CD4-positive, alpha-beta T cell treated with Interleukin-4 for 4 hours (primary cell): ENCODE data around the gene TMEM181.
A peak's percentile ranks its signal among the peaks of the same experiment; 100 is the strongest.

Experiments
- DNase-seq: peaks from one replicate; pipeline ENCODE4 v3.0.0-alpha.2; 2020

TMEM181 gene

DNA sequence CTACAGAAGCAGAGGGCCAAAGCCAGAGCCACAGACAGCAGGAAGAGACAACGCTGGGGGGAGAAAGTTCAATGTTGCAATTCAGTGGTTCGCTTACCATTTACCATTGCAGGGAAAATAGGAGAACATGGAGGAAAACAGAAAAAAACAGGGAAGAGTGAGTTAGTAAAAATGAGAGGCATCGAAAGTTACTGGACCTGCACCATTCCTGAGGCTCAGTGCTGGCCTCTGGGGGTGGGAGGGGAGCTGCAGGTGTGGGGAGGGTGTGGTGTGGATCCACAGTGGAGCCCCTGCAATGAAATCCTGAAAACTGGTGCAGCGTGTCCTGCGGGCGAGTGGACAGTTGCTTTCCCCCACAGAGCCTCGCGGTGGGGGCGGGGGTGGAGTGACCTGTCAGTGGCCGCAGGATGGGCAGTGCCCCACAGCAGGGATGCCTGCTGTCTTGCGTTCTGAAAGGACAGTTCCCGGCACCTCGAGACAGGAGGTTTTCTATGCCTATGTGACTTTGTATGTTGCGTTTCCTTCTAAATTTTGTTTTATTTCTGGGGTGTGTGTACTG is 5.7 kb downstream of the TMEM181 start:
- DNase-seq: no peak

DNA sequence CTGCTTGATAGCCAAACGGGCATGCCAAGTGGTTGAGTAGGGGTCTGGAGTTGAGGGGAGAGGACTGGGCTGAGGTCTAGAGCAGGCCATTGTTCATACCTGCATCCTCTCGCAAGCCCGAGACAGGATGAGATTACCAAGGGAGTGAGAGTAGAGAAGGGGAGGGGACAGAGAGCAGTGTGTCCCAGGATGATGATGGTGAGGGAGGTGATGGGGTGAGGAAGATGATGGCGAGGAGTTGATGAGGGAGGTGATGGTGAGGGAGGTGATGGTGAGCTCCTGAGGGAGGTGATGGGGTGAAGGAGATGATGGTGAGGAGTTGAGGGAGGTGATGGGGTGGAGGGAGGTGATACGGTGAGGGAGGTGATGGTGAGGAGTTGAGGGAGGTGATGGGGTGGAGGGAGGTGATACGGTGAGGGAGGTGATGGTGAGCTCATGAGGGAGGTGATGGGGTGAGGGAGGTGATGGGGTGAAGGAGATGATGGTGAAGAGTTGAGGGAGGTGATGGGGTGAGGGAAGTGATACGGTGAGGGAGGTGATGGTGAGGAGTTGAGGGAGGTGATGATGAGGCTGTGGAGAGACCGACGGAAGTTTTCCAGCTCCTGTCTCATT is 6.4 kb downstream of the TMEM181 start:
- DNase-seq: no peak

DNA sequence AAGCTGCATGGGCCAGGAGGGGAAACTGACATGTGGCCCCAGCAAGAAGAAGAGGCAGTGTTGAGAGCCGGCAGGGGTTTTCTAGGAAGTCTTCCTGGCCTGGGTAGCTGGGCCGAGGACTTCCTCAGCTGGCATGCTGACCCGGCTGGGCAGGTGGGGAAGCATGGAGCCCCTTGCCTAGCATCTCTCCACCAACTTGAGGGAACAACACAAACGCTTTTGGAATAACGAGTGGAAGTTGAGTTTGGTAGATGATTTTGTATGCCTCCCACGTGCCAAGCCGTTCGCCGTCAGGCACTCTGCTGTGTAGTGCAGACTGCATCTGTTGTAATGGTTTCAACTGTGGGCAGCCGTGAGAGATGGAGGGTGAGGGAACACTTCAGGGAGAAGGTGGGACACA is 7.3 kb downstream of the TMEM181 start:
- no peak for DNase-seq

DNA sequence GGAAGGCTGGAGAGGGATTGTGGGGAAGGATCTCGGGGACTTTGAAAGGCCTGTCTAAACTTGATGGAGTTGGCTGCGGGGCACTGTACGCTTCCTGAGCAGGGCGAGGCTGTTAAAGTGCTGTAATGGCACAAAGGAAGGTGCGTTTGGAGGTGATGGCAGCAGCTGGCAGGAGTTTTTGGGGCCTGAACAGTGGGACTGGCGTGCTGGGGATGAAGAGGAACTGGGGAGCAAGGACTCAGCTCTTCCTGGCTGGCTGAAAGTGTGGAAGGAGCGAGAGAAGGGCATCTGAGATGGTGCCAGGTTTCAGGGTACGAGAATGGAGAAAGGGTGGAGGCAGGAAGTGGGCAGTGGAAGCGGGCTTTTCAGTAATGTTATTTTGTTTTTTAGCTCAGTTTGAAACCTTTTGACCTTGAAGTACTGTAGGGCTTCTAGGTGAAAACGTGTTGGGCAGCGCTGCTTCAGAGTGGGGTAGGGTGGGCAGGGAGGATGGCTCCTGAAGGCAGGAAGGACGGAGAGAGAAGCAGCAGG is 8.0 kb downstream of the TMEM181 start:
- DNase-seq: no peak

DNA sequence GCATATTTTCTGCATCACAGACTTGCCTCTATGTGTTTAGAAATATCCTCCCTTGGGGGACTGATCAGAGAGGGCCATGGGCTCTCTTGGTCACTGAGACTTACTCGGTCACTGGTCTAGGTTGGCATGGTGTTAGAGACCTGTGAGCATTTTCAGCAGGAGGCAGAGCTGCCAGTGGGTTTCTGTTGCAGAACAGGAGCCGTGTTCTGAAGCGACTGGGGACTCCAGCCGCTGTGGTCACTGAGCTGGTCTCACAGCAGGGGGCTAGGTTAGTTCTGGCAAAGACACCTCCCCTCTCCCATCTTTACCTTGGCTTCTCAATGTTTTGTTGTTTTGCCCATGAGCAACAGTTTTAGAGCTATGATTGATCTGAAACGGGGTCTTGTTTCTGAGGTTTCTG is 8.7 kb downstream of the TMEM181 start:
- DNase-seq: no peak

DNA sequence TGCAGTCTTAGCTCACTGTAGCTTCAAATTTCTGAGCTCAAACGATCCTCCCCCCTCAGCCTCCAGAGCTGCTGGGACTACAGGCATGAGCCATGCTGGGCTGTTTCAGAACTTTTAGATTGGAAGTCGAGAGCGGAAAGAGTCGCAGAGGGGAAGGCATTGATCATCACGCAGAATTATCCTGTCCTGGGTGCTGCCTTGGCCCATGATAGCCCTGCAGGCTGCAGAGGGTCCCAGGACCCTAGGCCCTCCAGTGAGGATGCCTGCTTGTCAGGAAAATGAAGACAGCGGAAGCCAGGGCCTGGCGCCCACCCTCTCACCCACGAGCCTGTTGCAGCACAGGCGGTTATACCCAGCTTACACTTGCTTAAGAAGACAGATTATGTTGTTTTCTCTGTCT is 9.1 kb downstream of the TMEM181 start:
- DNase-seq: no peak

DNA sequence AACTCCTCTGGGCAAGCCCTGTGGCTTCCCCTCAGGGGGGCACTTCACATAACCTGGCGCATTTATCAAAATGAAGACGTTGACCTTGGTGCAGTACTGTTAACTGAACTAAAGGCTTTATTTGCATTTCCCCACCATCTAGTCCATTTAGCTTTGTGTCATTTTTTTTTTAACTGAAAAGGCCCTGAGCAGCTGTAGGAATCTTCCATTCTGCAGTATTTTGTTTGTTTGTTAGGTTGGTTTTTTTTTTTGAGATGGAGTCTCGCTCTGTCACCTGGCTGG is 10.7 kb downstream of the TMEM181 start:
- DNase-seq: no peak

DNA sequence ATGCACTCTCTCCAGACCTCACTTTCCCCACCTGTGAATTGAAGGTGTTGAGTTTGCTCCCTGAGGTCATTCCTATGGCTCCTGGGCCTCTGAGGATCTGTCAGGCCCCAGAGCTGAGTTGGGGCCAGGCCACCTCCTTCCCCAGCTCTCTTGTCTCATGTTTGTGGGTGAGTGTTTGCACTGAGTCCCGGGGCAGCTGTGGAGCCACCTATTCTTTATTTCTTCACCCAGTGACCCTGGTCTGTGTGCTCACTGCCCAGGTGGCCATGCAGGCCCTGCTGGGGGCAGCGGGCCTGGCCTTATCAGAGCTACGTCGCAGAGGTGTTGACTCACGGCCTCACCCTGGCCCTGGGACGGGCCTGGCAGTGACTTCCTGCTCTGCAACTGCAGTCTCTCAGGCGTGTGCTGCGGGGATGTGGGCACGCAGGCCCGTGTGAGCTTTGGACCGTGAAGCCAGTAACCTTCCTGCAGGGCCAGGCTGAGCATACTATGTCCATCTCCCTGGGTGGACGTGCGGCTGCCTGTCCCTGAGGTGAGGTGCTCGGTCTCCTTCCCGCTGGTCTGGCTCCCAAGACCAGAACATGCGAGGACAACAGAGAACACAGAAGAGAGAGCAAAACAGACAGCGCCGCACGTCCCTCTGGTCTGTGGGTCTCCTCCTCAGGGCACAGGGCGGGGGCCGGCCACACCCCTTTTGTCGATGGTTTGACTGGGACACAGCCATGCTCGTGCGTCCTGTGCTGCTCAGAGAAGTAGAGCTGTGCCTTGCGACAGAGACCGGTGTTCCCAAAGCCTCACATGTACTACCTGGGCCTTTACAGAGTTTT is 12.1 kb downstream of the TMEM181 start:
- DNase-seq: no peak

DNA sequence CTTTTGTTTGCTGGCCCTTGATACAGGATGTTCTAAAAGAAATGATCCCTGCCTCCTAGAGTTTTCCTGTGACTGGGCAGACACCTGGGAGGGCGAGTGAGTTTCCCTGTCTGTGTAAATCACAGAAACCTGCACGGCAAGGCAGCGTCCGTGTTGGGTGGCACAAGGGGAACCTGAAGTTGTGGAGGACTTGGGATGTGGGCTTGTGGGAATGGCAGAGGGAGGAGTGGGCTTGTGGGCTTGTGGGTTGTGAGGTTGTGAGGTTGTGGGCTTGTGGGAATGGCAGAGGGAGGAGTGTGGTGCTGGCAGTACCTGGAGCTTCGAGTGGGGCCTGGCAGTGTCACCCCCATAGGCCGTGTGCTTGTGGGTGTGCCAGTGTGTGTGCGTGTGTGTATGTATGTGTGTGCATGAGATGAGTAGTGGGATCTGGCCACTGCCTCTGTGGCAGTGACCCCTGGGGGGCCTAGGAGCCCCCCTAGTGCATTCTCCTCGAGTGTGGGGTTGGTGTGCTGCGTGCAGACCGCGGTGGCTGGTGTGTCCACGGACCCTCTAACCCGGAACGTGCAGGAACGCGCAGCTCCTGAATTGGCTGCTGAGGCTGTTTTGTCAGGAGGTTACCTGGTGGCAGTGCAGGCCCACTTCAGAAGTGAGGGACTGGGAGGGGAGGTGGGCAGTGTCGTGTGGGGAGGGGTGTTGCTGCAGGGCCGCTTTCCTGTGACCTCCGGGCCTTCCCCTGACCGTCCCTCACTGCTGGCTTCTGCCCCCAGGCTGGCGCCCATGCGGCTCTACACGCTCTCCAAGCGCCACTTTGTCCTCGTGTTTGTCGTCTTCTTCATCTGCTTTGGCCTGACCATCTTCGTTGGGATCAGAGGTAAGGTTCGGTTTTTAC is 13.0 kb downstream of the TMEM181 start:
- no peak for DNase-seq

DNA sequence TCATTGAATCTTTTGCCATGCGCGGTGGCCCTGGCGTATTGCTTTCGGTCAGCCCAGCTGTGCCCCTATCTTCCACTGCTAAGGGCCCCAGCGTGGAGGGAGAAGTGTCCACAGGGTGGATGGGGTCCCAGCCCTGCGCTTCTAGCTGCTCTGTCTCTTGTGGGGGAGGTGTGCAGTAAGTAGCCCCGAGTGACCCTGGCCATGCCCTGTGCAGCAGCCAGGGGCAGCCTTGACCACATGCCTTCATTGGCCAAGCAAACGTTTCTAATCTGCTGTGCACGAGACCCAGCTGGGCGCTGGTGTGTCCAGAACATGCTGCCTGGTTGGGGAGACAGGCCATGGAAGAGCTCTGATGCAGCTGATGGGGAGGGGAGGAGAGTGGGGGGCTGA is 13.6 kb downstream of the TMEM181 start:
- DNase-seq: no peak

DNA sequence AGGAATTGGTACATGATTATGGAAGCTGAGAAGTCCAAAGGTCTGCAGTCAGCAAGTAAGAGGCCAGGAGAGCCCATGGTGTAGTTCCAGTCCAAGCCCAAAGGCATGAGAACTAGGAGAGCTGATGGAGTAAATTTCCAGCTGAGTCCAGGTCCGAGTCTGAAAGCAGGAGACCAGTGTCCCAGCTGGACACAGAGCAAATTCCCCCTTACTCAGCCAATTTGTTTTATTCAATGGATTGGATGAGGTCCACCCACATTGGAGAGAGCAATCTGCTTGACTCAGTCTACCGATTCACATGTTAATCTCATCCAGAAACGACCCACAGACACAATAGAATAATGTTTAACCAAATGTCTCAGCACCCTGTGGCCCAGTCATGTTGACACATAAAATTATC is 14.9 kb downstream of the TMEM181 start:
- no peak for DNase-seq

DNA sequence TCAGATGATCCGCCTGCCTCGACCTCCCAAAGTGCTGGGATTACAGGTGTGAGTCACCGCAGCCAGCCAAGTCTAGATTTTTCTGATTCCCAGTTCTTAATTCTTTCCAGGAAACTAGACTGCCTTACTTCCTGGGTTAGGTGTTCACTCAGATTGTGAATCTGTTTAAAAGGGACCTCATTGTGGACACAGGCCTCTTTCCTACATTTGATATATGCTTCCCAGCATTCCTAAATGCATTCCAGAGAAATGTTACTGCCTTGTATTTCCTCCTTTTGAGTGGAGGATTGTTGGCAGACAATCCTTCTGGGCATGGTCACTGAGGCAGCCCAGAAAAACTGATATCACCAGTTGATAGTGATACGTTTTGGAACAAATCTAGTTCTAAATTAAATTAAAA is 15.7 kb downstream of the TMEM181 start:
- no peak for DNase-seq

DNA sequence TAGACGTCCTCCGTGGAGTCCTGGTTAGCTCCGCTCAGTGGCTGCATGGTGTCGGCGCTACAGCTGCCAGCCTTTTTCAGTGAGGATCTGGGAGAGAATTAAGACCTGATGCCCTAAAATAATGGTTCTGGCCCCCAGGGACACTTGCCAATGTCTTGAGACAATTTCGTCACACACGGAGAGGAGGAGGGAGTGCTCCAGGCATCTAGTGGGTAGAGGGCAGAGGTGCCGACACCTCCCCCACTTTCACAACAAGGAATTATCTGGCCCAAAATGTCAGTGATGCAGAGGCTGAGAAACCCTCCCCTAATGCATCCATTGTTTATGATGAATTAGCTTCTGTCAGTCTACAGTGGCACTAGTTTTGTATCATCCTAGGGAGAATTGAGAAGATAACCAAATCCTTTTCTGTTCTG is 24.4 kb downstream of the TMEM181 start:
- DNase-seq: no peak

DNA sequence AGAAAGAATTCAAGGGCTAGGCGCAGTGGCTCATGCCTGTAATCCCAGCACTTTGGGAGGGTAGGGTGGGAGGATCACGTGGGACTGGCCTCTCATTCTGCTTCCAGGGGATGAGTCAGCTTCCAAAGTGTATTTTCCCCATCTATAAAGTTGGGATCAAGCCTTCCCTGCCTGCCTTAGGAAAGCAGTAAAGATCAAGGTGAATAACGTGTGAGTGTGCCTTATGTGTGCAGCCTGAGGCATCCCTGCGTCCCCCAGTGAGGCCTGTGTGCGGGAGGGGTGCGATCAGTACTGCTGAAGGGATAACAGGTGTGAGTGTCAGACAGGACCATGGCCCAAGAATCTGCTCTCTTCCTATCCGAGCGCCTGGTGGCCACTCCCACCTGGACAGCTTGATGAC is 26.8 kb downstream of the TMEM181 start:
- DNase-seq: no peak

DNA sequence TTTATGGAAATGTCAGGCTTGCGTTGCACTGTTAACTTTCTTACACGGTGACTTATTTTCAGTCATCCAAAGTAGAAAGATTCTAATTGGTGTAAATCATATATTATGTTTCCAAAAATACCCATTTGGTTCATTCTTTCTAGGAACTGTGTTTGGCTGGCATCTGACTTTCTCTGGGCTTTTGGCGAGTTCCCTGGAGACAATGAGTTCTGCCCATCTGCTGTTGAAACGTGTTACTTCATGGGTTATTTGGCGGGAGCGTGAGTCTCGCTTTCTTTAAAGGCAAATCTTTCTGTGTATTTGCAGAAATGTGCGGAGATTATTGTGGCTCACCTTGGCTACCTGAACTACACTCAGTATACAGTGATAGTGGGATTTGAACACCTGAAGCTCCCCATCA is 29.5 kb downstream of the TMEM181 start:
- no peak for DNase-seq

DNA sequence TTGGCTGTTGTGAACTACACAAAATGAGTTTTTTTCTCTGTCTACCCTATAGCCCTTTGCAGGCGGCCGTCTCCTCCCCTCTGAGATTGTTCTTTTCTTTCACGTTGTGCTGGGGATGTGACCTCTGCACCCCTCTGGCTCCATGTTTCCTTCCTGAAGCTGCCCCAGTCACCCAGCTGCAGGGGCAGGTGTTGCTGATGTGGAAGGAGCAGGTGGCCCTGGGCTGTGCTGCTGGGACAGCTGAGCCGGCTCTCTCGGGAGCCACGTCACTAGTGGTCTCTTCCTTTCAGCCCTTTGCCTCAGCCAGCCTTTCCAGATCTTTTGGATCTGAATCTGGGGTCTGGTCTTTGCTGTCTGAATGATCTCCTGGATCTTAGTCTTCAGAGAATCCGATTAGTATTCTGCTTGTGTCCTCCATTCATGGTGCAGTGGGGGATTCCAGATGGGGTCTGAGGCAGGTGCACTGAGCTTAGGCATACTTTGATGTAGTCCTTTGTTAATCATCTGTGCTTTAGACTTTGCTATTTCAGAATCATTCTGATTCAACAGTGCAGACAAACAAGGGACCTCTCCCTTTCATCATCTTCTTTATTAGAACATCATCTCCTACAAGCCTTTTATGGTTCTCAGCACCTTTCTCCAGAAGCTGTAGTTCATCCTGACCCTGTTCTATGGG is 31.4 kb downstream of the TMEM181 start:
- DNase-seq: no peak

DNA sequence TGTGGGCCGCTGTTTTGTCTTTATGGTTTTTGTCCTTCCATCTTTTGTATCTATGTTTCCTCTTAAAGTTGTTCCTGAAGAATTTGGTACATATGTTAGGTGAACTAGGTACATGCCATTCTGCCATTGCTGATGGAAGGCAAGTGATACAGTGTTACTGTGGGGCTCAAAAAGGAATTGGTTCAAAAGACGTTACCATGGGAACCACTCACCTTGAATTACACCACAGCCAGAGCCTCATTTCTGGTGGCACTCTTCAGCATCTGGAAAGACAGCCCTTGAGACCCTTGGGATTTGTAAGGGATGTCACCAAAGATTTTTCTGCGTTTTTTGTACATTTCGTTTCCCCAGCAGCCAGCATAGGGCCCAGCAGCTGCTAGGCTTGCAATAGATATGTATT is 31.9 kb downstream of the TMEM181 start:
- DNase-seq: no peak

DNA sequence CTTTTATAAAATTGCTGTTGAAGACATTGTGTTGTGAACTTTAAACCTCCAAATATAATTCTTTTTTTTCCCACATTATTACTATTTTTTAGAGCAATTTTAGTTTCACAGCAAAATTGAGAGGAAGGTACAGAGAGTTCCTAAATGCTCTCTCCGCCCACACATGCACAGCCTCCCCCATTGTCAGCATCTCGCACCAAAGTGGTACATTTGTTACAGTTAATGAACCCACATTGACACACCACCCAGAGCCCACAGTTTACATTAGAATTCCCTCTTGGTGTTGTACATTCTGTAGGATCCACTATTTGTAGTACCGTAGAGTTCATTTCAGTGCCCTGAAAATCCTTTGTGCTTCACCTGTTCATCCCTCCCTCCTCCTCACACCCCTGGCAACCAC is 33.8 kb downstream of the TMEM181 start:
- DNase-seq: no peak

DNA sequence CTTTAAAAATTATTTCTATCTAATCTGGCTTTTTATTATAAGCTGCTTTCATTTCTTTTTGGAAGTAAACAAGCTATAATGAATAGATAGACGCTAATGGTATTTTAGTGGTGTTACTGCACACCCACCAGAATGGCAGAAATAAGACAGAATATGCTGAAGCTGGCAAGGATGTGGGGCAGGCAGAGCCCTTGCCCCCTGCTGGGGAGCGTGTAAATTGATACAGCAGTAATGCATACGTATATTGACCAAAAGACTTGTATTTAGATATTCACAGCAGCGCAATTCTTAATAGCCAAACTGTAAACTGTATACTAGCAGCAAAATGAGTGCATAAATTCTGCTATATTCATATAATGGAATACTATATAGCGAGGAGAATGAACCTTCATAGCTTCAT is 35.3 kb downstream of the TMEM181 start:
- DNase-seq: peak; percentile 16

DNA sequence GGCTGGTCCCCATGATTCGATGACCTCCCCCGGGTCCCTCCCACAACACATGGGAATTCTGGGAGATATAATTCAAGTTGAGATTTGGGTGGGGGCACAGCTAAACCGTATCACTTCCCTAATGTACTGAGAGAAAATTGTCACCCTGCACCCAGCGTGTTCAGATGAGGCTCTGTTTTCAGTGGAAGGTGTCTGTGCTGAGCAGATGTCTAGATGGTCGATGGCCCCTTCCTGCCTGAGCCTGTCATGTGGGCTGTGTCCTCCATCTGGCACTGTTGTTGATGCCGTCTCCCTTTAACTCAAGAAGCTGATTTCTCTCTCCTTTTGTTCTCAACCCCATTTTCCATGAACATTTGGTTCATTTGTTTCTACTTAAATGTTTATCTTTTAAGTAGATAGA is 37.0 kb downstream of the TMEM181 start:
- no peak for DNase-seq

DNA sequence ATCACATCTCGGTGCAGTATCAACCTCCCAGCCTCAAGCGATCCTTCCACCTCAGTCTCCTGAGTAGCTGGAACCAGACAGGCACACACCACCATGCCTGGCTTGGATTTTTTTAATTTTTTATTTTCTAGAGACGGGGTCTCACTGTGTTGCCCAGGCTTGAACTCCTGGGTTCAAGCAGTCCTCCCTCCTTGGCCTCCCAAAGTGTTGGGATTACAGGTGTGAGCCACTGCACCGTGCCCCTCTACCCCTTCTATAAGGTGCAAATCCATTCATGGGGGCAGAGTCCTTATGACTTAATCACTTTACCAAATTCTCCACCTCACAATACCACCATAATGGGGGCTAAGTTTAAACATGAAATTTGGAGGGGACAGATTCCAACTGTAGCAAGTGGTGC is 37.7 kb downstream of the TMEM181 start:
- no peak for DNase-seq

DNA sequence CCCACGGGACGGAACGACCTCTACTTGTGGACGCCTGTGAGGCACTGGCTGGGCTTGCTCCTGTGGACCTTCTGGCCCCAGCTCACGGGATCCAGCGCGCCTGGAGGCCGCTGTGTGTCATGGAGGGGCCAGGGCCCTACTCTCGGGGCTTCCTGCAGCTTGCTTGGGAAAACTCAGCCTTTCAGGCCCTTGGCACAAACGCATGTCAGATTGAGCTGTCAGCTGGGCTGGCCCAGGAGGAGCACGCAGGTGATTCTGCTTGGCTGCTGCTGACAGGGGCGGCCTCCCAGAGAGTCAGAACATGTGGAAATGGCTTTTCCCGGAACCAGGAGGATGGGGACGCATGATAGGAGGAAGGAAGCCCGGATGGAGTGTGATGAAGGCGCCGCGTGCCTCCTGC is 39.7 kb downstream of the TMEM181 start:
- DNase-seq: no peak
